ENCODE measurements around the gene CLBA1.

Gene CLBA1

DNA sequence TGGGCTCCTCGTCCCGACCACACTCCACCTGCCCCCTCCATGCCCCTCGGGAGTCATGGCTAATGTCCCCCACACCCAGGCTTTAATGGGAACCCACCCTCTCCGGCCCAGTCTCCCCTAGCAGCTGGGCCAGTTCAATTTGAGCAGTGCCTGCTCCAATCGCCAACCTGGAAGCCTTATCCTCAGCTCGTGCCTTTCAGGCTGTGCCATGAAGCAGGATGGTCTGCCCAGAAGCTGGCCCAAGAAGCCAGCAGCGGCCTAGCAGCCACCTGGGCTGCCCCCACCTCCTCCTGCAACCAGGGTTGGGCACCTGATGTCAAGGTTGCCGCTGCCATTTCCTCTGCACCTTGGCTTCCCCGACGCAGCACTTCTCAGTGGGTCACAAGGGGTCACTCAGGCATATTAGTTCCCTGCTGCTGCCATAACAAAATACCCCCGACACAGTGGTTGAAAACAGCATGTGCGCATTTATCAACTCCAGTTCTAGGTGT is 2.3 kb upstream of the CLBA1 start:
- Histone ChIP-seq H3K27me3 (ENCODE audit: insufficient read depth, insufficient read length) (peaks cover 22% of the 10 kb centered on the region), H3K4me1 (ENCODE audit: insufficient read depth, insufficient read length) (peaks cover 16% of the 10 kb centered on the region), H3K9me3 (ENCODE audit: insufficient read depth, low read length) (no peaks in the 10 kb centered on the region), H3K36me3 (ENCODE audit: insufficient read depth, insufficient read length, low read length) (no peaks in the 10 kb centered on the region), H3K9ac (ENCODE audit: insufficient read length, low read depth) (no peak overlapping the region), H3K4me3 (ENCODE audit: insufficient read length, low read depth) (no peak overlapping the region)
- DNase-seq (ENCODE audit: low read depth, low spot score), result no peak
- TF ChIP-seq ZNF274 (IDR thresholded peaks at IDR 0.05; ENCODE audit: low read depth, low read length) (no peak), SUZ12 (IDR thresholded peaks at IDR 0.05; ENCODE audit: extremely low read depth, insufficient read depth, insufficient read length) (no peak), YY1 (IDR thresholded peaks at IDR 0.05; ENCODE audit: insufficient read depth, insufficient read length) (no peak)

DNA sequence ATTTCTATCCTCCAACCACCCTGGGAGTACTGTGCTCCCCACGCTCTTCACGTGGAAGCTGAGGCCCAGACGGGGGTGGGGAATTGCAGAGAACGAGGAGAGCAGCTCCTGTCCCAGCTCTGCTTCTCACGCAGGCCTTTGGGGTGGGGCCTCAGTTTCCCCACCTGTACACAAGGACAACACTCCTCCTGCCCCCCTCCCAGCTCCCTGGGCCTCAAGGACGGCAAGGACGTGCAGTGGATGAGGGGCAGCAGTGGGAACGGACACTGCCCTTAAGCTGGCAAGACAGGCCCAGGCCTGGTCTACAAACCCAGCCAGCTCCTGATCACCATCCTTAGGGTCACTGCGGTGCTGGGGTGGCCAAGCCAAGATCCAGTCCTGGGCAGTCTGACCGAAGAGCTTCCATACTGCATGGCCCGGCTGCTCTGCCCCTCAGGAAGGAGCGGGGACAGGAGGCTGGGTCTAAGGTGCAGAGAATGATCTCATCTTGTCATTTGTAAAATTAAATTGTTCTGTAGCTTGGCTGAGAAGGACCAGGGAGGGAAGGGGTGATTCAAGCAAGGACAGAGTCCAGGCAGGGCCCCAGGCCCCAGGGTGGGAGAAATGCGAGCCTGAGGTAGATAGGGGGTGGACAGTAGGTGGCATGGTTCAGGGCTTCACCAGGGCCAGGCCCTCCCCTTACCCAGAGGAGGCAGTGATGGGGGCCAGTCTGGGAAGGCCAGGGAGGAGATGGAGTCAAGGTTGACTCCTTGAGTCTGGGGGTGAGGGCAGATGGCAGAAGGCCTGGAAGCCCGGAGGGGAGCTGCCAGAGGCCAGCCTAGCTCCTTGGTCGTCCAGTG is 1.3 kb upstream of the CLBA1 start:
- Histone ChIP-seq H3K36me3 (ENCODE audit: insufficient read depth, insufficient read length, low read length) (peaks cover 8% of the 10 kb centered on the region), H3K9ac (ENCODE audit: insufficient read length, low read depth) (no peak overlapping the region), H3K9me3 (ENCODE audit: insufficient read depth, low read length) (no peaks in the 10 kb centered on the region), H3K27me3 (ENCODE audit: insufficient read depth, insufficient read length) (peaks cover 16% of the 10 kb centered on the region), H3K4me3 (ENCODE audit: insufficient read length, low read depth) (no peak overlapping the region), H3K4me1 (ENCODE audit: insufficient read depth, insufficient read length) (peaks cover 10% of the 10 kb centered on the region)
- no peak for DNase-seq (ENCODE audit: low read depth, low spot score)
- TF ChIP-seq YY1 (IDR thresholded peaks at IDR 0.05; ENCODE audit: insufficient read depth, insufficient read length) (no peak), ZNF274 (IDR thresholded peaks at IDR 0.05; ENCODE audit: low read depth, low read length) (no peak), SUZ12 (IDR thresholded peaks at IDR 0.05; ENCODE audit: extremely low read depth, insufficient read depth, insufficient read length) (no peak)

DNA sequence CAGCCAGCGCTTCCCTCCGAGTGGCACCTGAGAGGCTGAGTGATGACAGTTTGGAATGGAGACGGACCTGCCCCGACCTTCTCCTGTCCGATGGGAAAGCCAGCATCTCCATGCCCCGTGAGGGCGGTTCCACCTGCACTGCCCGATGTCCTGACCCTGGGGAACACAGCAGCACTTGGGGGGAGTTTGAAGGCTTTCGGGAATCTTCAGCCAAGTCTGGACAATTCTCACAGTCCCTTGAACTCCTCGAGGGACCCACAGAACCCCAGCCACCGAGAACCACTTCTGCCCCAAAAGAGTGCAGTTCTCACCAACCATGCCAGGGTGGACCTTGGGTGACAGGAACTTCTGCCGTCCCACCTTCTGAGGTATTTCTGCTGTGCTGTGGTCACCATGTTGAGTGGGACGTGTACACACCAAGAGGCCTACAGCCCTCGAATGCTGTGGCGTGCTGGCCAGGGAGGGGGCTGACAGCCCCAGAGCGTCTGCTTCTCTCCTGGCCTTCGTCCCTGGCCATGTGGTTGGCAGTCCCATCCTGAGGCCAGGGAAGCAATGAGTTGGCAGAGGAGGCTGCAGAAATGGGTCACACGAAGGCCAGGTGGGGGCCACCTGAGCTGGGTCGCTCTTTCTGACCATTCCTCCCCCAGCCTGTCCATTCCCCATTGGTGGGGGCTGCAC is 1.0 kb downstream of the CLBA1 start:
- no peak for DNase-seq (ENCODE audit: low read depth, low spot score)
- Histone ChIP-seq H3K36me3 (ENCODE audit: insufficient read depth, insufficient read length, low read length) (peaks cover 22% of the 10 kb centered on the region), H3K4me1 (ENCODE audit: insufficient read depth, insufficient read length) (peaks cover 9% of the 10 kb centered on the region), H3K27me3 (ENCODE audit: insufficient read depth, insufficient read length) (no peaks in the 10 kb centered on the region), H3K4me3 (ENCODE audit: insufficient read length, low read depth) (peak overlapping the region; percentile 71), H3K9ac (ENCODE audit: insufficient read length, low read depth) (peak overlapping the region; percentile 83), H3K9me3 (ENCODE audit: insufficient read depth, low read length) (no peaks in the 10 kb centered on the region)
- TF ChIP-seq YY1 (IDR thresholded peaks at IDR 0.05; ENCODE audit: insufficient read depth, insufficient read length) (no peak), SUZ12 (IDR thresholded peaks at IDR 0.05; ENCODE audit: extremely low read depth, insufficient read depth, insufficient read length) (no peak), ZNF274 (IDR thresholded peaks at IDR 0.05; ENCODE audit: low read depth, low read length) (no peak)

DNA sequence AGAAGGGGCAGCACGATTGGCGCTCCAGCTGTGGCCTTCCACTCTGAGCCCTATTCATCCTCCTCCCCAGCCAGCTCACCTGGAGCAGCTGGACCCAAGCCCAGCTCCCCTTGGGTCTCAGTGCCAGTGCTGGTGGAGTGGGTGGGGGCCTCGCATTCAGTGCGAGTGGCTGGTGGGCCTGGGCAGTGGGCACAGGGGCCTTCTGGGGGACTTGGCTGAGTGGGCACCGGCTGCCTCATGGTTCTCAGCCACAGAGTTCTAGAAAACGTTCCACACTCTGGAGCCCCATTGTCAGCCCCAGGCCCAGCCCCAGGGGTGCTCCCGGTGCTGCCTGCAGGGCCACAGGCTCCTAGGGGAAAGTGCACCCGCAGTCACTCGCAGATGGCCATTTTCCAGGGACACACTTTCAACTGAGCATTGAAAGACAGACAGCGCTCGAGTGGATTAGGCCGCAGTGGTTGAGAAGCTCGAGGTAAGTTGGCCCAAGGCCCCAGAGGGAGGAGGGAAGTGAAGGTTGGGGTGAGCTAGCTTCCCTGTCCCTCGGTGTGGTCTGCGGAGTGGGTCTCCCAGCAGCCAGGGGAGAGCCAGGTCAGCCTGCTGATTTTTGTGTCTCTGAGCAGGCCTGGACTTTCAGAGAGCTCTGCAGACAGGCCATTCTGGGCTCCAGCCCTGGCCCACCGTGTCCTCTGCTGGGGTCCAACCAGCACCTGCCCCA is 3.8 kb downstream of the CLBA1 start:
- no peak for DNase-seq (ENCODE audit: low read depth, low spot score)
- H3K4me1 ChIP-seq (ENCODE audit: insufficient read depth, insufficient read length), result peaks cover 7% of the 10 kb centered on the region
- no peak overlapping the region for H3K4me3 ChIP-seq (ENCODE audit: insufficient read length, low read depth)
- peaks cover 49% of the 10 kb centered on the region for H3K36me3 ChIP-seq (ENCODE audit: insufficient read depth, insufficient read length, low read length)
- no peak overlapping the region for H3K9ac ChIP-seq (ENCODE audit: insufficient read length, low read depth)
- H3K9me3 ChIP-seq (ENCODE audit: insufficient read depth, low read length), result no peaks in the 10 kb centered on the region
- TF ChIP-seq YY1 (IDR thresholded peaks at IDR 0.05; ENCODE audit: insufficient read depth, insufficient read length), result no peak
- TF ChIP-seq ZNF274 (IDR thresholded peaks at IDR 0.05; ENCODE audit: low read depth, low read length), result no peak
- no peak for TF ChIP-seq SUZ12 (IDR thresholded peaks at IDR 0.05; ENCODE audit: extremely low read depth, insufficient read depth, insufficient read length)
- H3K27me3 ChIP-seq (ENCODE audit: insufficient read depth, insufficient read length), result no peaks in the 10 kb centered on the region

DNA sequence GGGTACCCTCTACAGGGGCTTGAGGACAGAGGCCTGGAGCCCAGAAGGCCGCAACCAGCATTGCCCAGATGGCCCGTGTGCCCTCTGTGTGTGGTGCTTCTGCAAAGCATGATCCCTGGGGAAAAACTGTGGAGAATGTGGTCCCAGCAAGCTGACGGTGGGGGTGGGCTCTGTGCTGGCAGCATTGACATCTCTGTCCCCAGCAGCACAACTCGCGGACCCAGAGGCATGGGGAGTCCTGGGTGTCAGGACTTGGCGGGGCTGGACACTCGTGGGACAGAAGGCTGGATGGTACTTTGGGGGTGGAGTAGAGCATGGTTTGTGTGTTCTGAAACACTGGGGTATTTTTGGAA is 4.3 kb downstream of the CLBA1 start:
- TF ChIP-seq SUZ12 (IDR thresholded peaks at IDR 0.05; ENCODE audit: extremely low read depth, insufficient read depth, insufficient read length) (no peak), ZNF274 (IDR thresholded peaks at IDR 0.05; ENCODE audit: low read depth, low read length) (no peak), YY1 (IDR thresholded peaks at IDR 0.05; ENCODE audit: insufficient read depth, insufficient read length) (no peak)
- Histone ChIP-seq H3K9ac (ENCODE audit: insufficient read length, low read depth) (no peak overlapping the region), H3K4me1 (ENCODE audit: insufficient read depth, insufficient read length) (peaks cover 1% of the 10 kb centered on the region), H3K9me3 (ENCODE audit: insufficient read depth, low read length) (no peaks in the 10 kb centered on the region), H3K4me3 (ENCODE audit: insufficient read length, low read depth) (no peak overlapping the region), H3K36me3 (ENCODE audit: insufficient read depth, insufficient read length, low read length) (peaks cover 51% of the 10 kb centered on the region), H3K27me3 (ENCODE audit: insufficient read depth, insufficient read length) (no peaks in the 10 kb centered on the region)
- no peak for DNase-seq (ENCODE audit: low read depth, low spot score)

DNA sequence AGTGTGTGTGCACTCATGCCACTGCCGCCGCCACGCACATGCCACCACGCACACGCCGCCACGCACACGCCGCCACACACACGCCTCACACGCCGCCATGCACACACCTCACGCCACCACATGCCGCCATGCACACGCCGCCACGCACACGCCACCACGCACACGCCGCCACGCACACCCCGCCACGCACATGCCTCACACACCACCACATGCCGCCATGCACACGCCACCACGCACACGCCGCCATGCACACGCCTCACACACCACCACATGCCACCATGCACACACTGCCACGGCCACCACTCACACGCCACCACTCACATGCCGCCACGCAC is 6.3 kb downstream of the CLBA1 start:
- H3K4me1 ChIP-seq (ENCODE audit: insufficient read depth, insufficient read length), result no peaks in the 10 kb centered on the region
- H3K4me3 ChIP-seq (ENCODE audit: insufficient read length, low read depth), result no peak overlapping the region
- H3K9ac ChIP-seq (ENCODE audit: insufficient read length, low read depth), result no peak overlapping the region
- no peak for DNase-seq (ENCODE audit: low read depth, low spot score)
- no peaks in the 10 kb centered on the region for H3K27me3 ChIP-seq (ENCODE audit: insufficient read depth, insufficient read length)
- no peaks in the 10 kb centered on the region for H3K9me3 ChIP-seq (ENCODE audit: insufficient read depth, low read length)
- H3K36me3 ChIP-seq (ENCODE audit: insufficient read depth, insufficient read length, low read length), result peaks cover 66% of the 10 kb centered on the region
- TF ChIP-seq YY1 (IDR thresholded peaks at IDR 0.05; ENCODE audit: insufficient read depth, insufficient read length) (no peak), SUZ12 (IDR thresholded peaks at IDR 0.05; ENCODE audit: extremely low read depth, insufficient read depth, insufficient read length) (no peak), ZNF274 (IDR thresholded peaks at IDR 0.05; ENCODE audit: low read depth, low read length) (no peak)

DNA sequence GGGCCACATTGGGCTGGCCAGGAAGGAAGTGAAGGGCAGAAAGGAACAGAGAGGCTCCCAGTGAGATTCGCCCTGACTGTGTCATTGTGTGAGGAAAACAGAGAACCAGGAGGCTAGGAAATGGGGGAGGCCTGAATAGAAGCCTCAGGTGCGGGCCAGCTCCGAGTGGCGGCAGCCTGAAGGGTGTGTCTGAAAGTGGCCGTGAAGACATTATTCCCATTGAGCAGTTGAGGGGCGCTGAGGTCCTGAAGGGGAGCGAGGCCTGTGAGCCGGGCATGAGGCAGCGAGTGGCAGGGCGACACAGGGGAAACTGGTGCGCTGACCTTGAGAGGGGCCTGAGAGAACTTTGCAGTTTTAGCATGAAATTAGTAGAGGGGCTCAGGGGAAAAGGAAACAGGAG is 6.9 kb downstream of the CLBA1 start:
- Histone ChIP-seq H3K4me3 (ENCODE audit: insufficient read length, low read depth) (no peak overlapping the region), H3K27me3 (ENCODE audit: insufficient read depth, insufficient read length) (no peaks in the 10 kb centered on the region), H3K4me1 (ENCODE audit: insufficient read depth, insufficient read length) (no peaks in the 10 kb centered on the region), H3K9ac (ENCODE audit: insufficient read length, low read depth) (no peak overlapping the region), H3K9me3 (ENCODE audit: insufficient read depth, low read length) (no peaks in the 10 kb centered on the region), H3K36me3 (ENCODE audit: insufficient read depth, insufficient read length, low read length) (peaks cover 66% of the 10 kb centered on the region)
- no peak for DNase-seq (ENCODE audit: low read depth, low spot score)
- TF ChIP-seq YY1 (IDR thresholded peaks at IDR 0.05; ENCODE audit: insufficient read depth, insufficient read length), result no peak
- no peak for TF ChIP-seq ZNF274 (IDR thresholded peaks at IDR 0.05; ENCODE audit: low read depth, low read length)
- TF ChIP-seq SUZ12 (IDR thresholded peaks at IDR 0.05; ENCODE audit: extremely low read depth, insufficient read depth, insufficient read length), result no peak

Data from NT2/D1 (cell line).